ENCODE results near the gene CSNK1G1. TPM values are rescaled to one million over a fixed set of nuclear protein-coding genes. Genes with fewer than 3 reads are reported as not detected.
"Not testable (repeated sequence)": the region's sequence is repeated elsewhere in the genome, so short reads cannot be mapped to it uniquely, and the experiment has no call there.

The CSNK1G1 gene
- total RNA-seq, 1 experiment from 2014 or later: 23.9 TPM

- H3K9me3 Mint-ChIP-seq (ENCODE audit: low read depth, unreplicated experiment): no peaks in the 10 kb centered on the region
- TF ChIP-seq CTCF (IDR thresholded peaks at IDR 0.05; ENCODE audit: unreplicated experiment): no peak
- H3K4me3 Mint-ChIP-seq (ENCODE audit: low read depth, unreplicated experiment): no peak overlapping the region
- no TSS peak for BruUV-seq (replicated peaks)
- CTCF ChIA-PET: no interaction called here
- intact Hi-C loops (cut with micrococcal nuclease; ENCODE audit: unreplicated experiment): no loop called here
- H3K27me3 Mint-ChIP-seq (ENCODE audit: unreplicated experiment): no peaks in the 10 kb centered on the region
- no peak for DNase-seq
- no peaks in the 10 kb centered on the region for H3K4me1 Mint-ChIP-seq (ENCODE audit: low read depth, unreplicated experiment)
- no peak overlapping the region for H3K27ac Mint-ChIP-seq (ENCODE audit: unreplicated experiment)
- H3K36me3 Mint-ChIP-seq (ENCODE audit: insufficient read depth, unreplicated experiment): peaks cover 44% of the 10 kb centered on the region
These were observed 230.0 kb downstream of the CSNK1G1 start for GRCh38 chr15:64125978-64126377.

GRCh38 chr15:64122936-64123351 lies 233.0 kb downstream of the CSNK1G1 start:
- intact Hi-C loops (cut with micrococcal nuclease; ENCODE audit: unreplicated experiment): no loop called here

GRCh38 chr15:64122444-64122843 lies 233.5 kb downstream of the CSNK1G1 start:
- DNase-seq: no peak
- Mint-ChIP-seq H3K27ac (ENCODE audit: unreplicated experiment) (no peak overlapping the region), H3K36me3 (ENCODE audit: insufficient read depth, unreplicated experiment) (peaks cover 42% of the 10 kb centered on the region), H3K4me3 (ENCODE audit: low read depth, unreplicated experiment) (no peak overlapping the region), H3K9me3 (ENCODE audit: low read depth, unreplicated experiment) (no peaks in the 10 kb centered on the region), H3K27me3 (ENCODE audit: unreplicated experiment) (no peaks in the 10 kb centered on the region), H3K4me1 (ENCODE audit: low read depth, unreplicated experiment) (no peaks in the 10 kb centered on the region)
- intact Hi-C loops (cut with micrococcal nuclease; ENCODE audit: unreplicated experiment): no loop called here
- no TSS peak for BruUV-seq (replicated peaks)
- CTCF ChIA-PET: no interaction called here
- no peak for TF ChIP-seq CTCF (IDR thresholded peaks at IDR 0.05; ENCODE audit: unreplicated experiment)

More at GRCh38 chr15:64122936-64123351, 233.0 kb downstream of the CSNK1G1 start:
- CTCF ChIA-PET: no interaction called here
- Mint-ChIP-seq H3K27ac (ENCODE audit: unreplicated experiment) (no peak overlapping the region), H3K4me1 (ENCODE audit: low read depth, unreplicated experiment) (no peaks in the 10 kb centered on the region), H3K4me3 (ENCODE audit: low read depth, unreplicated experiment) (no peak overlapping the region), H3K9me3 (ENCODE audit: low read depth, unreplicated experiment) (no peaks in the 10 kb centered on the region), H3K27me3 (ENCODE audit: unreplicated experiment) (no peaks in the 10 kb centered on the region), H3K36me3 (ENCODE audit: insufficient read depth, unreplicated experiment) (peaks cover 45% of the 10 kb centered on the region)
- no peak for TF ChIP-seq CTCF (IDR thresholded peaks at IDR 0.05; ENCODE audit: unreplicated experiment)
- no TSS peak for BruUV-seq (replicated peaks)
- no peak for DNase-seq

DNA sequence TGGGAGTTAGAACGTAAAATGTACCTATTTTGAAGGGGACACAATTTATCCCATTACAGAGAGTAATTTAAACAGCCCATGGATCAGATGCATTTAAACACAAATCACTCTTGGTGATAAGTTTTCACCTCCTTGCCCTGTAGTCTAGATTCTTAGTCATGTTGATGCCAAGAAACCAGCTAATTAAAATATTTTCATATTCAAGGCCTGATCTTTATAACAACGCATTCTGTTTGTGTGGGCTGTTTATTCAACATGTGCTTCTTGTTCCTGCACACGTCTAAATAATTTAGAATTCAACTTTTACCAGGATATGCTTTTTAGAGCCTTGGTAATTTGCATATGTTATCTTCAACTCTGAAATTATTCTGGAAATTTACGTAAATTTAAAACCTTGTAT lies 234.4 kb downstream of the CSNK1G1 start:
- CTCF ChIA-PET: no interaction called here

DNA sequence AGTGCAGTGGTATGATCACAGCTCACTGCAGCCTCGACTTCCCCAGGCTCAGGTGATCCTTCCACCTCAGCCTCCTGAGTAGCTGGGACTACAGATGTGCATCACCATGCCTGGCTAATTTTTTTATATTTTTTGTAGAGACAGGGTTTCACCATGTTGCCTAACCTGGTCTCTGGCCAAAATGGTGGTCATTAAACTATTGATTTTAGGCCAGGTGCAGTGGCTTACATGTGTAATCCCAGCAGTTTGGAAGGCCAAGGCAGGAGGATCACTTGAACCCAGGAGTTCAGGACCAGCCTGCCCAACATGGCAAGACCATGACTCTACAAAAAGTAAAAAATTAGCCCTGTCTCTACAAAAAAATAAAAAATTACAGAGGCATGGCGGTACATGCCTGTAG lies 235.7 kb downstream of the CSNK1G1 start:
- DNase-seq; H3K4me3 Mint-ChIP-seq (ENCODE audit: low read depth, unreplicated experiment); CTCF ChIA-PET; H3K4me1 Mint-ChIP-seq (ENCODE audit: low read depth, unreplicated experiment); H3K27ac Mint-ChIP-seq (ENCODE audit: unreplicated experiment); BruUV-seq (replicated peaks); H3K27me3 Mint-ChIP-seq (ENCODE audit: unreplicated experiment); H3K9me3 Mint-ChIP-seq (ENCODE audit: low read depth, unreplicated experiment); intact Hi-C loops (cut with micrococcal nuclease; ENCODE audit: unreplicated experiment): not testable (repeated sequence)
- peaks cover 42% of the 10 kb centered on the region for H3K36me3 Mint-ChIP-seq (ENCODE audit: insufficient read depth, unreplicated experiment)

More for the DNA sequence above, 234.4 kb downstream of the CSNK1G1 start:
- no peak for TF ChIP-seq CTCF (IDR thresholded peaks at IDR 0.05; ENCODE audit: unreplicated experiment)
- BruUV-seq (replicated peaks): no TSS peak
- peaks cover 42% of the 10 kb centered on the region for H3K36me3 Mint-ChIP-seq (ENCODE audit: insufficient read depth, unreplicated experiment)
- H3K27me3 Mint-ChIP-seq (ENCODE audit: unreplicated experiment): no peaks in the 10 kb centered on the region
- DNase-seq: no peak
- intact Hi-C loops (cut with micrococcal nuclease; ENCODE audit: unreplicated experiment): no loop called here
- no peaks in the 10 kb centered on the region for H3K9me3 Mint-ChIP-seq (ENCODE audit: low read depth, unreplicated experiment)
- H3K27ac Mint-ChIP-seq (ENCODE audit: unreplicated experiment): no peak overlapping the region
- H3K4me1 Mint-ChIP-seq (ENCODE audit: low read depth, unreplicated experiment): no peaks in the 10 kb centered on the region
- H3K4me3 Mint-ChIP-seq (ENCODE audit: low read depth, unreplicated experiment): no peak overlapping the region
